Stomach (tissue), 9 donors: ENCODE data around the gene ESYT3. TPM values are rescaled to one million over a fixed set of nuclear protein-coding genes. Genes with fewer than 3 reads are reported as not detected.
"Not testable (repeated sequence)": the region's sequence is repeated elsewhere in the genome, so short reads cannot be mapped to it uniquely, and the experiment has no call there.

Source experiments
- DNase-seq, 2 donors: peaks; one replicate each; pipeline versions ENCODE4 v3.0.0 to v3.0.0-alpha.2; 2013 to 2019
- H3K27ac ChIP-seq, 5 donors: fragments of 200-600 bp in 4 of 5; sonication (generic) in 4 of 5; one replicate each; pipeline ENCODE4 v1.5.1; 2013 to 2019; ENCODE audit warnings: mild to moderate bottlenecking in 1 of 5, moderate library complexity in 1 of 5
- H3K27me3 ChIP-seq, 3 donors: fragments of 200-600 bp; sonication (generic); one replicate each; pipeline ENCODE4 v1.5.1; 2017 to 2019; ENCODE audit warnings: mixed run types in 1 of 3
- H3K36me3 ChIP-seq, 4 donors: fragments of 200-600 bp; sonication (generic); 1 replicate in 3 of 4; 2 replicates in 1 of 4; pipeline ENCODE4 v1.5.1; 2016 to 2019
- H3K4me1 ChIP-seq, 4 donors: fragments of 200-600 bp; sonication (generic); one replicate each; pipeline ENCODE4 v1.5.1; 2016 to 2019
- H3K4me3 ChIP-seq, 4 donors: fragments of 200-600 bp; sonication (generic) in 3 of 4; one replicate each; pipeline ENCODE4 v1.5.1; 2016 to 2019; ENCODE audit warnings: mild to moderate bottlenecking in 1 of 4
- H3K9me3 ChIP-seq, 4 donors: fragments of 200-600 bp; sonication (generic); one replicate each; pipeline ENCODE4 v1.5.1; 2016 to 2019
- CTCF ChIP-seq, 7 experiments: fragments of 450-650 bp in 4 of 7; fragments of 200-600 bp in 3 of 7; sonication (generic) in 3 of 7; IDR thresholded peaks; one replicate each; pipeline ENCODE4 v1.5.1; 2016 to 2019; ENCODE audit warnings: antibody characterized with exemption in 7 of 7, control low read depth in 2 of 7, mild to moderate bottlenecking in 1 of 7
- EP300 ChIP-seq: sonication (generic); formaldehyde crosslinking; IDR thresholded peaks from one replicate; pipeline ENCODE4 v1.6.1; 2017; ENCODE audit warnings: antibody characterized with exemption
- POLR2A ChIP-seq, 4 donors: fragments of 450-650 bp; IDR thresholded peaks; one replicate each; pipeline ENCODE4 v1.6.1; 2016; ENCODE audit warnings: antibody characterized with exemption in 4 of 4, control low read depth in 2 of 4, mild to moderate bottlenecking in 1 of 4, moderate library complexity in 1 of 4
- POLR2AphosphoS5 ChIP-seq, 3 donors: sonication (generic); formaldehyde crosslinking; IDR thresholded peaks; one replicate each; pipeline ENCODE4 v1.6.1; 2016; ENCODE audit warnings: antibody characterized with exemption in 3 of 3
- WGBS, 5 donors: extraction: QIAGEN DNeasy Blood & Tissue Kit in 3 of 5; methylation state at CpG; one replicate each; pipeline versions ENCODE4 v1.1.5 to v1.1.7; 2013 to 2018; 5-methylcytosine and 5-hydroxymethylcytosine counted together
- intact Hi-C: fragments of 100-400 bp; cut with DNase I; formaldehyde crosslinking; loops from one replicate; pipeline ENCODE4 v1.15.1; 2023; ENCODE audit warnings: low total_unique reads
- polyA plus RNA-seq, 3 donors: library from polyadenylated mRNA; stranded (reverse); fragments of 200-250 nt; gene quantifications; one replicate each; pipeline ENCODE4 v1.2.3, GENCODE V29; 2013
- total RNA-seq, 5 donors: library from RNA; depleted of rRNA; stranded (reverse); fragments of >200 nt; gene quantifications; one replicate each; pipeline versions ENCODE4 v1.1.0 to v1.2.3, GENCODE V29; 2014 to 2016
- donor health status: healthy with polysubstance abuse.
- donor health status: Bipolar disorder and iron deficiency.
- donor health status: healthy.

ESYT3 gene
- total and polyA plus RNA-seq, 8 donors: 0.44 to 7.1 (median 2.8) TPM; not detected in 1

- no peak overlapping the region for H3K27ac ChIP-seq
- no peaks in the 10 kb centered on the region for H3K9me3 ChIP-seq
- no peak overlapping the region for H3K4me3 ChIP-seq
- intact Hi-C loops: no loop called here
- TF ChIP-seq POLR2A (IDR thresholded peaks at IDR 0.05) (no peak), POLR2AphosphoS5 (IDR thresholded peaks at IDR 0.05) (no peak)
- no peaks in the 10 kb centered on the region for H3K36me3 ChIP-seq
- H3K27me3 ChIP-seq: no peaks in the 10 kb centered on the region
- 72 to 88% (median 80%) methylated on average over 2 of the region's 2 CpGs for WGBS, 5 donors
- DNase-seq: no peak
- no peaks in the 10 kb centered on the region for H3K4me1 ChIP-seq
Observed at GRCh38 chr3:138476526-138476925, 42.1 kb downstream of the ESYT3 start.

- DNase-seq: no peak
- Histone ChIP-seq H3K4me3 (no peak overlapping the region), H3K36me3 (no peaks in the 10 kb centered on the region), H3K27me3 (no peaks in the 10 kb centered on the region), H3K27ac (no peak overlapping the region), H3K9me3 (no peaks in the 10 kb centered on the region), H3K4me1 (no peaks in the 10 kb centered on the region)
- intact Hi-C loops: no loop called here
- TF ChIP-seq POLR2A (IDR thresholded peaks at IDR 0.05): no peak
- TF ChIP-seq CTCF (IDR thresholded peaks at IDR 0.05): no peak
- no peak for TF ChIP-seq POLR2AphosphoS5 (IDR thresholded peaks at IDR 0.05)
- TF ChIP-seq EP300: no peak
Observed at GRCh38 chr3:138477120-138477519, 42.7 kb downstream of the ESYT3 start.

GRCh38 chr3:138477801-138478200 is 43.4 kb downstream of the ESYT3 start:
- H3K27me3 ChIP-seq: no peaks in the 10 kb centered on the region
- H3K4me1 ChIP-seq: no peaks in the 10 kb centered on the region
- no peak overlapping the region for H3K27ac ChIP-seq
- no peak overlapping the region for H3K4me3 ChIP-seq
- intact Hi-C loops: no loop called here
- WGBS, 5 donors: 91 to 96% (median 94%) methylated on average over 3 of the region's 3 CpGs
- no peak for TF ChIP-seq CTCF (IDR thresholded peaks at IDR 0.05)
- TF ChIP-seq POLR2A (IDR thresholded peaks at IDR 0.05): no peak
- TF ChIP-seq EP300: no peak
- no peak for TF ChIP-seq POLR2AphosphoS5 (IDR thresholded peaks at IDR 0.05)
- DNase-seq: no peak
- no peaks in the 10 kb centered on the region for H3K36me3 ChIP-seq
- no peaks in the 10 kb centered on the region for H3K9me3 ChIP-seq

- H3K27ac ChIP-seq: no peak overlapping the region
- DNase-seq: peak in 1 of 2 donors; percentile 67
- H3K4me3 ChIP-seq: no peak overlapping the region
- H3K4me1 ChIP-seq: no peaks in the 10 kb centered on the region
- no peak for TF ChIP-seq POLR2AphosphoS5 (IDR thresholded peaks at IDR 0.05)
- TF ChIP-seq CTCF (IDR thresholded peaks at IDR 0.05): peak in 4 of 7 experiments; percentile 29 to 41 (median 33)
- TF ChIP-seq EP300: no peak
- no peak for TF ChIP-seq POLR2A (IDR thresholded peaks at IDR 0.05)
- 18 to 46% (median 29%) methylated on average over 4 of the region's 4 CpGs for WGBS, 5 donors
- H3K36me3 ChIP-seq: no peaks in the 10 kb centered on the region
- H3K9me3 ChIP-seq: peaks cover 0 to 2% (median under 1%) of the 10 kb centered on the region in 4 donors
- intact Hi-C loops: no loop called here
- H3K27me3 ChIP-seq: no peaks in the 10 kb centered on the region
Observed at GRCh38 chr3:138479438-138479863, 45.0 kb downstream of the ESYT3 start.

- H3K9me3 ChIP-seq: peaks cover 11 to 48% (median 34%) of the 10 kb centered on the region in 4 donors
- H3K4me1 ChIP-seq, intact Hi-C loops, H3K27ac ChIP-seq, H3K36me3 ChIP-seq, DNase-seq, H3K27me3 ChIP-seq, H3K4me3 ChIP-seq: not testable (repeated sequence)
- 97 to 100% (median 98%) methylated on average over 5 to 17 of the region's 17 CpGs for WGBS, 5 donors
Observed at GRCh38 chr3:138484672-138485071, 50.3 kb downstream of the ESYT3 start.

GRCh38 chr3:138486580-138486979 is 52.2 kb downstream of the ESYT3 start:
- H3K4me3 ChIP-seq, H3K27me3 ChIP-seq, H3K36me3 ChIP-seq, intact Hi-C loops, H3K4me1 ChIP-seq, H3K27ac ChIP-seq, DNase-seq: not testable (repeated sequence)
- WGBS, 5 donors: 87 to 97% (median 91%) methylated on average over 6 of the region's 6 CpGs
- H3K9me3 ChIP-seq: peaks cover 11 to 50% (median 34%) of the 10 kb centered on the region in 4 donors
